Neuronal stem cell (in vitro differentiated cells): ENCODE results near the gene GIGYF1.
A peak's percentile ranks its signal among the peaks of the same experiment; 100 is the strongest.
"Not testable (repeated sequence)": the region's sequence is repeated elsewhere in the genome, so short reads cannot be mapped to it uniquely, and the experiment has no call there.

Experiments used
- DNase-seq: peaks from one replicate; pipeline ENCODE4 v3.0.0-alpha.2; 2013; ENCODE audit warnings: low spot score
- H2AFZ ChIP-seq: one replicate; pipeline ENCODE4 v1.6.1; 2013; ENCODE audit warnings: mild to moderate bottlenecking, low read length, inconsistent platforms
- H2AK5ac ChIP-seq: 2 replicates; pipeline ENCODE4 v1.6.1; 2013; ENCODE audit warnings: low read depth, mild to moderate bottlenecking, inconsistent platforms, low read length, moderate library complexity, mixed read lengths
- H2BK120ac ChIP-seq: 2 replicates; pipeline ENCODE4 v1.6.1; 2013; ENCODE audit warnings: low read depth, mild to moderate bottlenecking, inconsistent platforms, low read length, moderate library complexity, mixed read lengths
- H2BK12ac ChIP-seq: one replicate; pipeline ENCODE4 v1.6.1; 2013; ENCODE audit warnings: low read length, inconsistent platforms
- H2BK15ac ChIP-seq: 2 replicates; pipeline ENCODE4 v1.6.1; 2013; ENCODE audit warnings: mild to moderate bottlenecking, low read length, inconsistent platforms, mixed read lengths
- H2BK5ac ChIP-seq: one replicate; pipeline ENCODE4 v1.6.1; 2013; ENCODE audit warnings: inconsistent platforms, mild to moderate bottlenecking, low read length, moderate library complexity
- H3K14ac ChIP-seq: one replicate; pipeline ENCODE4 v1.6.1; 2013; ENCODE audit warnings: low read length, inconsistent platforms
- H3K18ac ChIP-seq: 2 replicates; pipeline ENCODE4 v1.6.1; 2013; ENCODE audit warnings: low read length, inconsistent platforms
- H3K23ac ChIP-seq: 2 replicates; pipeline ENCODE4 v1.6.1; 2013; ENCODE audit warnings: low read depth, mild to moderate bottlenecking, mixed read lengths, low read length, inconsistent platforms; ENCODE audit not compliant: poor library complexity
- H3K27ac ChIP-seq: replicated peaks from 3 replicates; pipeline ENCODE4 v1.5.1; 2013; ENCODE audit warnings: low read length, inconsistent platforms
- H3K27me3 ChIP-seq, 3 experiments: 2 replicates each; pipeline ENCODE4 v1.6.1; 2013; ENCODE audit warnings: low read length in 3 of 3, mild to moderate bottlenecking in 2 of 3, inconsistent platforms in 1 of 3, low read depth in 1 of 3, mixed read lengths in 1 of 3, moderate library complexity in 1 of 3; ENCODE audit not compliant: control insufficient read depth in 3 of 3, insufficient read depth in 3 of 3
- H3K36me3 ChIP-seq, 2 donors: replicated peaks in 1 of 2; 2 replicates each; pipeline ENCODE4 v1.6.1; 2013; ENCODE audit warnings: low read length in 2 of 2; ENCODE audit not compliant: control insufficient read depth in 2 of 2, insufficient read depth in 2 of 2
- H3K4ac ChIP-seq: 2 replicates; pipeline ENCODE4 v1.6.1; 2013; ENCODE audit warnings: inconsistent platforms, mild to moderate bottlenecking, low read length, moderate library complexity
- H3K4me1 ChIP-seq, 2 donors: 1 replicate in 1 of 2; 2 replicates in 1 of 2; pipeline ENCODE4 v1.6.1; 2013; ENCODE audit warnings: low read length in 2 of 2, low read depth in 1 of 2; ENCODE audit not compliant: control insufficient read depth in 2 of 2, insufficient read depth in 1 of 2
- H3K4me2 ChIP-seq: one replicate; pipeline ENCODE4 v1.6.1; 2013; ENCODE audit warnings: mild to moderate bottlenecking, low read length, inconsistent platforms; ENCODE audit not compliant: insufficient read depth, poor library complexity, severe bottlenecking
- H3K4me3 ChIP-seq, 2 donors: 2 replicates each; pipeline ENCODE4 v1.5.1; 2013; ENCODE audit warnings: low read length in 2 of 2, mild to moderate bottlenecking in 2 of 2, inconsistent platforms in 1 of 2, moderate library complexity in 1 of 2
- H3K79me1 ChIP-seq: one replicate; pipeline ENCODE4 v1.6.1; 2013; ENCODE audit warnings: low read depth, mild to moderate bottlenecking, inconsistent platforms, low read length, moderate library complexity
- H3K9ac ChIP-seq: one replicate; pipeline ENCODE4 v1.6.1; 2013; ENCODE audit warnings: mild to moderate bottlenecking, low read depth, low read length, inconsistent platforms; ENCODE audit not compliant: poor library complexity
- H3K9me3 ChIP-seq, 2 donors: replicated peaks in 1 of 2; 2 replicates each; pipeline versions ENCODE3 to v1.6.1; 2013; ENCODE audit warnings: low read length in 2 of 2, mild to moderate bottlenecking in 2 of 2, inconsistent platforms in 1 of 2, low read depth in 1 of 2, mixed read lengths in 1 of 2, moderate library complexity in 1 of 2; ENCODE audit not compliant: control insufficient read depth in 2 of 2, insufficient read depth in 1 of 2
- H4K8ac ChIP-seq: one replicate; pipeline ENCODE4 v1.6.1; 2013; ENCODE audit warnings: low read depth, mild to moderate bottlenecking, inconsistent platforms, low read length, moderate library complexity
- H4K91ac ChIP-seq: one replicate; pipeline ENCODE4 v1.6.1; 2013; ENCODE audit warnings: low read length, low read depth, mild to moderate bottlenecking, inconsistent platforms; ENCODE audit not compliant: poor library complexity
- WGBS, 2 donors: extraction: QIAGEN DNeasy Blood & Tissue Kit; methylation state at CpG; one replicate each; pipeline ENCODE4 v1.1.7; 2013; ENCODE audit warnings: missing lambda C conversion rate in 2 of 2, mixed read lengths in 1 of 2; ENCODE audit not compliant: insufficient read length in 2 of 2, insufficient replicate concordance in 1 of 2; ENCODE audit errors: extremely low coverage in 2 of 2; 5-methylcytosine and 5-hydroxymethylcytosine counted together

The GIGYF1 gene

DNA sequence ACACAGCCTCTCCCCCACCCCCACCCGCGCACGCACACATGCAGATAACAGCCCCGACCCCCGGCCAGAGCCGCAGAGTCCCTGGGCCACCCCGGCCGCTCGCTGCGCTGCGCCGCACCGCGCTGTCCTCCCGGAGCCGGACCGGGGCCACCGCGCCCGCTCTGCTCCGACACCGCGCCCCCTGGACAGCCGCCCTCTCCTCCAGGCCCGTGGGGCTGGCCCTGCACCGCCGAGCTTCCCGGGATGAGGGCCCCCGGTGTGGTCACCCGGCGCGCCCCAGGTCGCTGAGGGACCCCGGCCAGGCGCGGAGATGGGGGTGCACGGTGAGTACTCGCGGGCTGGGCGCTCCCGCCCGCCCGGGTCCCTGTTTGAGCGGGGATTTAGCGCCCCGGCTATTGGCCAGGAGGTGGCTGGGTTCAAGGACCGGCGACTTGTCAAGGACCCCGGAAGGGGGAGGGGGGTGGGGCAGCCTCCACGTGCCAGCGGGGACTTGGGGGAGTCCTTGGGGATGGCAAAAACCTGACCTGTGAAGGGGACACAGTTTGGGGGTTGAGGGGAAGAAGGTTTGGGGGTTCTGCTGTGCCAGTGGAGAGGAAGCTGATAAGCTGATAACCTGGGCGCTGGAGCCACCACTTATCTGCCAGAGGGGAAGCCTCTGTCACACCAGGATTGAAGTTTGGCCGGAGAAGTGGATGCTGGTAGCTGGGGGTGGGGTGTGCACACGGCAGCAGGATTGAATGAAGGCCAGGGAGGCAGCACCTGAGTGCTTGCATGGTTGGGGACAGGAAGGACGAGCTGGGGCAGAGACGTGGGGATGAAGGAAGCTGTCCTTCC is 26.8 kb upstream of the GIGYF1 start:
- DNase-seq: no peak
- H4K8ac ChIP-seq: no peak overlapping the region
- peak overlapping the region; percentile 63 for H3K14ac ChIP-seq
- H3K36me3 ChIP-seq: no peaks in the 10 kb centered on the region
- H3K9ac ChIP-seq: peak overlapping the region; percentile 88
- peaks cover 9 to 55% (median 34%) of the 10 kb centered on the region in 3 experiments for H3K27me3 ChIP-seq
- H4K91ac ChIP-seq: no peak overlapping the region
- peak overlapping the region; percentile 78 for H2AFZ ChIP-seq
- H3K4me3 ChIP-seq: peak overlapping the region in 1 of 2 donors; percentile 66
- H2BK5ac ChIP-seq: peak overlapping the region; percentile 48
- peaks cover 3 to 6% of the 10 kb centered on the region in 2 donors for H3K4me1 ChIP-seq
- peak overlapping the region; percentile 82 for H3K18ac ChIP-seq
- H3K9me3 ChIP-seq: peaks cover 4% of the 10 kb centered on the region in 2 donors
- peak overlapping the region; percentile 73 for H3K4me2 ChIP-seq
- H3K4ac ChIP-seq: no peak overlapping the region
- H3K27ac ChIP-seq: no peak overlapping the region
- H3K23ac ChIP-seq: peak overlapping the region; percentile 94
- H3K79me1 ChIP-seq: peaks cover 2% of the 10 kb centered on the region
- peak overlapping the region; percentile 30 for H2BK12ac ChIP-seq
- H2AK5ac ChIP-seq: no peak overlapping the region
- no CpG with 5 or more reads among the region's 56 CpGs for WGBS, 2 donors
- H2BK15ac ChIP-seq: peak overlapping the region; percentile 75
- peak overlapping the region; percentile 64 for H2BK120ac ChIP-seq

- Histone ChIP-seq H3K23ac (peak within 1 kb of the TSS; percentile 94), H3K4me3 (peak within 1 kb of the TSS in 1 of 2 donors; percentile 66), H4K91ac (no peak within 1 kb of the TSS), H2AK5ac (no peak within 1 kb of the TSS), H4K8ac (no peak within 1 kb of the TSS), H2BK120ac (peak within 1 kb of the TSS; percentile 64), H2AFZ (peak within 1 kb of the TSS; percentile 78), H3K14ac (peak within 1 kb of the TSS; percentile 63), H3K27ac (no peak within 1 kb of the TSS), H3K27me3 (peaks cover 9 to 55% (median 34%) of the 10 kb centered on the region in 3 experiments), H3K18ac (peak within 1 kb of the TSS; percentile 82), H3K9ac (peak within 1 kb of the TSS; percentile 88), H3K4ac (no peak within 1 kb of the TSS), H3K4me2 (peak within 1 kb of the TSS; percentile 73), H3K4me1 (peaks cover 3 to 8% of the 10 kb centered on the region in 2 donors), H2BK5ac (peak within 1 kb of the TSS; percentile 48), H2BK15ac (peak within 1 kb of the TSS; percentile 75), H2BK12ac (peak within 1 kb of the TSS; percentile 69), H3K9me3 (peaks cover 4% of the 10 kb centered on the region in 2 donors), H3K36me3 (no peaks in the 10 kb centered on the region), H3K79me1 (peaks cover 2% of the 10 kb centered on the region)
- WGBS, 2 donors: no CpG with 5 or more reads among the region's 21 CpGs
- no peak for DNase-seq
These were observed 26.2 kb upstream of the GIGYF1 start, which contains the start of gene EPO for GRCh38 chr7:100720279-100720670. Gene EPO (plus strand): TSS chr7:100720468. CDS start chr7:100720981, 513 bp downstream.

DNA sequence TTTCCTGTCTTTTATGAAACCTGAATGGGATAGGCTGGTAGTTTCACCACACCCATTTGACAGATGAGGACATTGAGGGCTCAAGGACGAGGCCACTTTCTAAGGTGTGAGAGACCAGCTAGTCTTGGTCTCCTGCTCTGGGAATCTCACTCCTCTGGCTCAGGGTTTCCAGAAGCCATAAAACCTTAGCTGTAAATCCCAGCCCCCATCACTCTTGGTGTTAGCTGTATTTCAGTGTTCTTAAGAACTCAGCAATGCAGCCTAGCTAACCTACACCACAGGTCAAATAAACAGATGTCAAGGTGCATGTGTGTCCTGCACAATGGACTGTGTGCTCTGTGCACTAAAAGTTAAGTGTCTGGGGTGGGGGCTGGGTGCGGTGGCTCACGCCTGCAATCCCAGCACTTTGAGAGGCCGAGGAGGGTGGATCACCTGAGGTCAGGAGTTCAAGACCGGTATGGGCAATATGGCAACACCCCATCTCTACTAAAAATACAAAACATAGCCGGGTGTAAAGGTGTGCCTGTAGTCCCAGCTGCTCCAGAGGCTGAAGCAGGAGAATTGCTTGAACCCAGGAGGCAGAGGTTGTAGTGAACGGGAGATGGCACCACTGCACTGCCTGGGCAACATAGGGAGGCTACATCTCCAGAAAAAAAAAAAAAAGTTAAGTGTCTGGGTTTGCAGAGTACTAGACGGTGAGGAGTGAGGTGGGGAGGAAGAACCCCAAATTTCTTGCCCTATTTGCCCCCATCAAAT is 25.7 kb upstream of the GIGYF1 start:
- no peak overlapping the region for H3K18ac ChIP-seq
- H3K79me1 ChIP-seq: peaks cover 2% of the 10 kb centered on the region
- H2BK15ac ChIP-seq: no peak overlapping the region
- H3K27ac ChIP-seq: no peak overlapping the region
- peaks cover 9 to 55% (median 34%) of the 10 kb centered on the region in 3 experiments for H3K27me3 ChIP-seq
- no peak overlapping the region for H3K14ac ChIP-seq
- peak overlapping the region; percentile 73 for H3K4me2 ChIP-seq
- H3K4me1 ChIP-seq: peaks cover 3 to 8% of the 10 kb centered on the region in 2 donors
- no peaks in the 10 kb centered on the region for H3K36me3 ChIP-seq
- no peak for DNase-seq
- H3K23ac ChIP-seq: no peak overlapping the region
- H4K91ac ChIP-seq: no peak overlapping the region
- H3K9ac ChIP-seq: no peak overlapping the region
- no peak overlapping the region for H4K8ac ChIP-seq
- no peak overlapping the region for H2BK120ac ChIP-seq
- WGBS, 2 donors: no CpG with 5 or more reads among the region's 8 CpGs
- no peak overlapping the region for H2BK5ac ChIP-seq
- no peak overlapping the region for H3K4ac ChIP-seq
- H3K9me3 ChIP-seq: peaks cover 4% of the 10 kb centered on the region in 2 donors
- no peak overlapping the region for H2AK5ac ChIP-seq
- H2AFZ ChIP-seq: peak overlapping the region; percentile 78
- H2BK12ac ChIP-seq: no peak overlapping the region
- no peak overlapping the region for H3K4me3 ChIP-seq

DNA sequence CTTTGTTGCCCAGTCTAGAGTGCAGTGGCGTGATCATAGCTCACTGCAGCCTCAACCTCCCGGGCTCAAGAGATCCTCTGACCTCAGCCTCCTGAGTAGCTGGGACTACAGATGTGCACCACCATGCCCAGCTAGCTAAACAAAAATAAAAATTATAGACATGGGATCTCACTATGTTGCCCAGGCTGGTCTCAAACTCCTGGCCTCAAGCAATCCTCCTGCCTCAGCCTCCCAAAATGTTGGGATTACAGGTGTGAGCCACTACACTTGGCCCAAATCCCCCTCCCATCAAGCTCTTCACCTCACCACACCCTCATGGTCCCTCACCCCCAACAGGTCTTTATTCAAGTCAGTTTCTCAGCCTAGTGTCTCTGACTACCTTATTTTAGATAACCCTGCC is 23.0 kb upstream of the GIGYF1 start:
- not testable (repeated sequence) for H3K4me1 ChIP-seq, DNase-seq, H2BK5ac ChIP-seq, H3K36me3 ChIP-seq, H2BK120ac ChIP-seq, H3K14ac ChIP-seq, H3K4ac ChIP-seq, H4K91ac ChIP-seq, H4K8ac ChIP-seq, H3K79me1 ChIP-seq, H3K9me3 ChIP-seq, H2AK5ac ChIP-seq, H3K4me2 ChIP-seq, H2AFZ ChIP-seq, H3K23ac ChIP-seq, H3K4me3 ChIP-seq, H3K18ac ChIP-seq, H2BK12ac ChIP-seq, H3K27ac ChIP-seq, H3K9ac ChIP-seq, H2BK15ac ChIP-seq
- no CpG with 5 or more reads among the region's 2 CpGs for WGBS, 2 donors
- peaks cover 9 to 29% (median 28%) of the 10 kb centered on the region in 3 experiments for H3K27me3 ChIP-seq
